ENCODE measurements around the gene CRMP1. TPM values are rescaled to one million over a fixed set of nuclear protein-coding genes. Genes with fewer than 3 reads are reported as not detected.

Gene CRMP1
- total and polyA plus RNA-seq, 2 of the 4 experiments (the other 2 are of a cell fraction), result 4.1 to 7.4 TPM

DNA sequence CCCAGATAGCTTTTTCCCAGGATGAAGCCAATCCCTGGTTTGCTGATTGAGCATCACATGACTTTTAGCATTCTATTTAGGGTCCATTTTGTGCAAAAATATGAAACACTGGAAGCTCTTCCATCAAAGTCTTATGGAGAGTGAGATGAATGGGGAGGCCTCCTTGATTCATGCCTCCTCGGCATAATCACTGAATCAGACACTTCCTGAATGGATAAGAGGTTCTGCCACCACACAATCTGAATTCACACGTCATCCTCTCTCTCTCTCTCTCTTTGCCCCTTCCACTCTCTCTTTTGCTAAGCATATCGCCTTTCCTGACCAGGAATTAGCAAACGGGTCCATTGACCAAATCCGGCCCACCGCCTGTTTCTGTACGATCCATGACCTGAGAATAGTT, 68.7 kb downstream of the CRMP1 start:
- peaks cover 59% of the 10 kb centered on the region for H3K36me3 ChIP-seq (ENCODE audit: control insufficient read depth, insufficient read depth, low read length)
- TF ChIP-seq BHLHE40 (IDR thresholded peaks at IDR 0.05; ENCODE audit: low read depth, low read length) (no peak), RCOR1 (IDR thresholded peaks at IDR 0.05; ENCODE audit: insufficient replicate concordance, low read length) (no peak), RFX5 (IDR thresholded peaks at IDR 0.05; ENCODE audit: low read depth, low read length) (no peak), MAFK (IDR thresholded peaks at IDR 0.05; ENCODE audit: low read depth, low read length) (no peak), MXI1 (IDR thresholded peaks at IDR 0.05; ENCODE audit: borderline replicate concordance, low read depth, low read length) (no peak), CEBPB (IDR thresholded peaks at IDR 0.05; ENCODE audit: low read depth, low read length) (no peak), SMC3 (IDR thresholded peaks at IDR 0.05; ENCODE audit: low read depth, low read length) (no peak), CHD1 (IDR thresholded peaks at IDR 0.05; ENCODE audit: low read depth, low read length) (no peak), RAD21 (IDR thresholded peaks at IDR 0.05; ENCODE audit: low read length) (no peak), FOS (IDR thresholded peaks at IDR 0.05; ENCODE audit: low read depth, low read length) (no peak)
- TF ChIP-seq, protein P1, sequence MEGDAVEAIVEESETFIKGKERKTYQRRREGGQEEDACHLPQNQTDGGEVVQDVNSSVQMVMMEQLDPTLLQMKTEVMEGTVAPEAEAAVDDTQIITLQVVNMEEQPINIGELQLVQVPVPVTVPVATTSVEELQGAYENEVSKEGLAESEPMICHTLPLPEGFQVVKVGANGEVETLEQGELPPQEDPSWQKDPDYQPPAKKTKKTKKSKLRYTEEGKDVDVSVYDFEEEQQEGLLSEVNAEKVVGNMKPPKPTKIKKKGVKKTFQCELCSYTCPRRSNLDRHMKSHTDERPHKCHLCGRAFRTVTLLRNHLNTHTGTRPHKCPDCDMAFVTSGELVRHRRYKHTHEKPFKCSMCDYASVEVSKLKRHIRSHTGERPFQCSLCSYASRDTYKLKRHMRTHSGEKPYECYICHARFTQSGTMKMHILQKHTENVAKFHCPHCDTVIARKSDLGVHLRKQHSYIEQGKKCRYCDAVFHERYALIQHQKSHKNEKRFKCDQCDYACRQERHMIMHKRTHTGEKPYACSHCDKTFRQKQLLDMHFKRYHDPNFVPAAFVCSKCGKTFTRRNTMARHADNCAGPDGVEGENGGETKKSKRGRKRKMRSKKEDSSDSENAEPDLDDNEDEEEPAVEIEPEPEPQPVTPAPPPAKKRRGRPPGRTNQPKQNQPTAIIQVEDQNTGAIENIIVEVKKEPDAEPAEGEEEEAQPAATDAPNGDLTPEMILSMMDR (conservative IDR thresholded peaks at IDR 0.05; ENCODE audit: low read depth, low read length), result no peak
- TF ChIP-seq, protein P2, sequence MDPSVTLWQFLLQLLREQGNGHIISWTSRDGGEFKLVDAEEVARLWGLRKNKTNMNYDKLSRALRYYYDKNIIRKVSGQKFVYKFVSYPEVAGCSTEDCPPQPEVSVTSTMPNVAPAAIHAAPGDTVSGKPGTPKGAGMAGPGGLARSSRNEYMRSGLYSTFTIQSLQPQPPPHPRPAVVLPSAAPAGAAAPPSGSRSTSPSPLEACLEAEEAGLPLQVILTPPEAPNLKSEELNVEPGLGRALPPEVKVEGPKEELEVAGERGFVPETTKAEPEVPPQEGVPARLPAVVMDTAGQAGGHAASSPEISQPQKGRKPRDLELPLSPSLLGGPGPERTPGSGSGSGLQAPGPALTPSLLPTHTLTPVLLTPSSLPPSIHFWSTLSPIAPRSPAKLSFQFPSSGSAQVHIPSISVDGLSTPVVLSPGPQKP (IDR thresholded peaks at IDR 0.05; ENCODE audit: borderline replicate concordance, low read depth, low read length), result no peak
- no peak overlapping the region for H3K9ac ChIP-seq (ENCODE audit: low read depth, low read length)
- intact Hi-C loops (cut with micrococcal nuclease) (loop anchor here (10.0 kb wide), 1 partner anchor 439 kb away; no protein-coding TSS in a partner anchor), in situ Hi-C loops (cut with MboI; ENCODE audit: low sequenced_read_pairs) (no loop called here), dilution Hi-C loops (cut with HindIII; ENCODE audit: low sequenced_read_pairs, unreplicated experiment) (no loop called here)
- H3K4me2 ChIP-seq (ENCODE audit: low read depth, low read length), result no peak overlapping the region
- H3K79me1 ChIP-seq (ENCODE audit: low read depth in 1 of 2, low read length in 2 of 2), result 0 out of 4 replicates have a peak, but pooled peaks cover 0 to 11% of the 10 kb centered on the region in 2 experiments
- no peak overlapping the region for H3K23ac ChIP-seq (ENCODE audit: low read depth, low read length)
- H3K4me1 ChIP-seq (ENCODE audit: control insufficient read depth, insufficient read depth, low read length), result no peaks in the 10 kb centered on the region
- H2BK20ac ChIP-seq (ENCODE audit: low read depth, low read length), result no peak overlapping the region
- no peak for ATAC-seq (ENCODE audit: low read depth)
- H2AFZ ChIP-seq (replicated peaks; ENCODE audit: low read length, poor library complexity), result no peak overlapping the region
- no peaks in the 10 kb centered on the region for H3K9me3 ChIP-seq (ENCODE audit: control insufficient read depth, insufficient read depth, low read length)
- no peak overlapping the region for H3K18ac ChIP-seq (ENCODE audit: low read depth, low read length)
- no peak overlapping the region for H3K4me3 ChIP-seq (ENCODE audit: insufficient read depth, low read depth, low read length)
- POLR2A ChIA-PET (ENCODE audit: unreplicated experiment), result no interaction called here
- no peak overlapping the region for H4K91ac ChIP-seq (ENCODE audit: insufficient read depth, low read depth, low read length)
- no peak overlapping the region for H4K8ac ChIP-seq (ENCODE audit: low read depth in 2 of 2, low read length in 2 of 2)
- H3K27me3 ChIP-seq (ENCODE audit: control insufficient read depth, insufficient read depth, low read length), result no peaks in the 10 kb centered on the region
- DNase-seq, result no peak
- CTCF ChIA-PET, result no interaction called here
- H3K14ac ChIP-seq (replicated peaks; ENCODE audit: low read depth, low read length), result no peak overlapping the region
- H4K5ac ChIP-seq (ENCODE audit: low read depth, low read length), result no peak overlapping the region
- H3K9me1 ChIP-seq (ENCODE audit: insufficient read depth, low read length), result peaks cover 13% of the 10 kb centered on the region
- H3K27ac ChIP-seq (ENCODE audit: insufficient read depth, low read length), result no peak overlapping the region
- no TSS peak for BruUV-seq (replicated peaks)
- no peak overlapping the region for H2BK5ac ChIP-seq (ENCODE audit: low read depth, low read length, poor library complexity, severe bottlenecking)
- H2BK120ac ChIP-seq (ENCODE audit: low read depth, low read length), result no peak overlapping the region
- no peak overlapping the region for H2BK15ac ChIP-seq (ENCODE audit: low read depth, low read length)
- H2AK9ac ChIP-seq (replicated peaks; ENCODE audit: low read depth, low read length, poor library complexity), result no peak overlapping the region
- H4K20me1 ChIP-seq (ENCODE audit: insufficient read depth, low read length), result peaks cover 18% of the 10 kb centered on the region; the same call in 1 of the 2 replicates
- H2AK5ac ChIP-seq (ENCODE audit: low read depth, low read length), result no peak overlapping the region
- WGBS, 2 experiments (ENCODE audit: extremely low coverage in 2 of 2, insufficient read length in 1 of 2), result no CpG with 5 or more reads among the region's 7 CpGs
- no peak overlapping the region for H3K56ac ChIP-seq (ENCODE audit: extremely low read depth, insufficient read depth, low read length)
- no peak overlapping the region for H3K4ac ChIP-seq (ENCODE audit: low read depth, low read length)
